ENCODE results near the gene TRIM56.
"Not testable (repeated sequence)": the region's sequence is repeated elsewhere in the genome, so short reads cannot be mapped to it uniquely, and the experiment has no call there.

Gene TRIM56

GRCh38 chr7:101129603-101130117, 44.4 kb downstream of the TRIM56 start:
- Histone ChIP-seq H3K9ac (ENCODE audit: insufficient read length) (no peak overlapping the region), H3K9me3 (ENCODE audit: low read depth, low read length) (no peaks in the 10 kb centered on the region), H3K4me3 (no peak overlapping the region), H3K27ac (no peak overlapping the region), H3K36me3 (ENCODE audit: insufficient read depth, low read length) (no peaks in the 10 kb centered on the region)
- DNase-seq (ENCODE audit: low read depth, low spot score): no peak
- no peak for TF ChIP-seq POLR2AphosphoS5 (IDR thresholded peaks at IDR 0.05; ENCODE audit: borderline replicate concordance, low read depth, low read length)
- TF ChIP-seq EZH2 (IDR thresholded peaks at IDR 0.05): no peak
- no peak for TF ChIP-seq FOXP2 (optimal IDR thresholded peaks at IDR 0.05; ENCODE audit: control extremely low read depth, extremely low read length, insufficient read depth)

DNA sequence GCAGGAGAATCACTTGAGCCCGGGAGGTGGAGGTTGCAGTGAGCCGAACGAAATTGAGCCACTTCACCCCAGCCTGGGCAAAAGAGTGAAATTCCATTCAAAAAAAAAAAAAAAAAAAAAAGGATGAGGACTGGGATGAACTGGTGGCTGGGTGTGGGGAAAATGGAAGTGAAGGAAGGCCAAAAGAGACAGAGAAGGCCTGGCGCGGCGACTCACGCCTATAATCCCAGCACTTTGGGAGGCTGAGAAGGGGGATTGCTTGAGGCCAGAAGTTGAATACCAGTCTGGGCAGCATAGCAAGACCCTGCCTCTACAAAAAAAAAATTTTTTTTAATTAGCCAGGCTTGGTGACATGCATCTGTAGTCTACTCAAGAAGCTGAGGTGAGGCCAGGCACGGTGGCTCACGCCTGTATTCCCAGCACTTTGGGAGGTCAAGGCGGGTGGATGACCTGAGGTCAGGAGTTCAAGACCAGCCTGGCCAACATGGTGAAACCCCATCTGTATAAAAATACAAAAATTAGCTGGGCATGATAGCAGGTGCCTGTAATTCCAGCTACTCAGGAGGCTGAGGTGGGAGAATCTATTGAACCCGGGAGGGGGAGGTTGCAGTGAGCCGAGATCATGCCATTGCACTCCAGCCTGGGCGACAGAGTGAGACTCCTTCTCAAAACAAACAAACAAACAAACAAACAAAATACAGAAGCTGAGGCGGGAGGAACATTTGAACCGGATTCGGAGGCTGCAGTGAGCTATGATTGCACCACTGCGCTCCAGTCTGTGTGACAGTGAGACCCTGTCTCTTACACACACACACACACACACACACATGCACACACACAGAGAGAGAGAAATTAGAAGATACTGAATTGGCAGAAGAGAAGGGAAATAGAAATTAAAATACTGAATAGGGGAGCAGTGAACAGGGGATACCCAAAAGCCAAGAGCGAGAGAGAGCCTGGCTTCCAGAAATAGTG, 47.6 kb downstream of the TRIM56 start:
- not testable (repeated sequence) for H3K9ac ChIP-seq (ENCODE audit: insufficient read length); H3K9me3 ChIP-seq (ENCODE audit: low read depth, low read length); H3K4me3 ChIP-seq; DNase-seq (ENCODE audit: low read depth, low spot score); H3K27ac ChIP-seq; H3K36me3 ChIP-seq (ENCODE audit: insufficient read depth, low read length)

GRCh38 chr7:101133621-101134398, 48.5 kb downstream of the TRIM56 start:
- no peaks in the 10 kb centered on the region for H3K9me3 ChIP-seq (ENCODE audit: low read depth, low read length)
- H3K27ac ChIP-seq: peak overlapping the region; percentile 46; the same call in 1 of the 2 replicates
- DNase-seq (ENCODE audit: low read depth, low spot score): no peak
- TF ChIP-seq EZH2 (IDR thresholded peaks at IDR 0.05) (no peak), FOXP2 (optimal IDR thresholded peaks at IDR 0.05; ENCODE audit: control extremely low read depth, extremely low read length, insufficient read depth) (no peak), POLR2AphosphoS5 (IDR thresholded peaks at IDR 0.05; ENCODE audit: borderline replicate concordance, low read depth, low read length) (no peak)
- H3K4me3 ChIP-seq: peak overlapping the region; percentile 38
- no peaks in the 10 kb centered on the region for H3K36me3 ChIP-seq (ENCODE audit: insufficient read depth, low read length)
- H3K9ac ChIP-seq (ENCODE audit: insufficient read length): no peak overlapping the region

GRCh38 chr7:101134399-101134980, 49.2 kb downstream of the TRIM56 start:
- peak overlapping the region; percentile 38 for H3K4me3 ChIP-seq
- peak; percentile 35 for DNase-seq (ENCODE audit: low read depth, low spot score)
- H3K36me3 ChIP-seq (ENCODE audit: insufficient read depth, low read length): no peaks in the 10 kb centered on the region
- TF ChIP-seq FOXP2 (optimal IDR thresholded peaks at IDR 0.05; ENCODE audit: control extremely low read depth, extremely low read length, insufficient read depth) (no peak), EZH2 (IDR thresholded peaks at IDR 0.05) (no peak), POLR2AphosphoS5 (IDR thresholded peaks at IDR 0.05; ENCODE audit: borderline replicate concordance, low read depth, low read length) (no peak)
- no peak overlapping the region for H3K9ac ChIP-seq (ENCODE audit: insufficient read length)
- peak overlapping the region; percentile 46; the same call in 1 of the 2 replicates for H3K27ac ChIP-seq
- no peaks in the 10 kb centered on the region for H3K9me3 ChIP-seq (ENCODE audit: low read depth, low read length)

GRCh38 chr7:101137651-101138212, 52.5 kb downstream of the TRIM56 start:
- DNase-seq (ENCODE audit: low read depth, low spot score): no peak
- Histone ChIP-seq H3K9ac (ENCODE audit: insufficient read length) (no peak overlapping the region), H3K9me3 (ENCODE audit: low read depth, low read length) (no peaks in the 10 kb centered on the region), H3K4me3 (no peak overlapping the region), H3K27ac (no peak overlapping the region), H3K36me3 (ENCODE audit: insufficient read depth, low read length) (no peaks in the 10 kb centered on the region)
- TF ChIP-seq FOXP2 (optimal IDR thresholded peaks at IDR 0.05; ENCODE audit: control extremely low read depth, extremely low read length, insufficient read depth): no peak
- no peak for TF ChIP-seq POLR2AphosphoS5 (IDR thresholded peaks at IDR 0.05; ENCODE audit: borderline replicate concordance, low read depth, low read length)
- TF ChIP-seq EZH2 (IDR thresholded peaks at IDR 0.05): no peak

DNA sequence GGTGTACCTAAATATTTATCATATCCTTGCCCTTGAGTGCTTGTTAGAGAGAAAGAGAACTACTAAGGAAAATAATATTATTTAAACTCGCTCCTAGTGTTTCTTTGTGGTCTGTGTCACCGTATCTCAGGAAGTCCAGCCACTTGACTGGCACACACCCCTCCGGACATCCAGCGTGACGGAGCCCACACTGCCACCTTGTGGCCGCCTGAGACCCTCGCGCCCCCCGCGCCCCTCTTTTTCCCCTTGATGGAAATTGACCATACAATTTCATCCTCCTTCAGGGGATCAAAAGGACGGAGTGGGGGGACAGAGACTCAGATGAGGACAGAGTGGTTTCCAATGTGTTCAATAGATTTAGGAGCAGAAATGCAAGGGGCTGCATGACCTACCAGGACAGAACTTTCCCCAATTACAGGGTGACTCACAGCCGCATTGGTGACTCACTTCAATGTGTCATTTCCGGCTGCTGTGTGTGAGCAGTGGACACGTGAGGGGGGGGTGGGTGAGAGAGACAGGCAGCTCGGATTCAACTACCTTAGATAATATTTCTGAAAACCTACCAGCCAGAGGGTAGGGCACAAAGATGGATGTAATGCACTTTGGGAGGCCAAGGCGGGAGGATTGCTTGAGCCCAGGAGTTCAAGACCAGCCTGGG, 53.1 kb downstream of the TRIM56 start:
- no peak for DNase-seq (ENCODE audit: low read depth, low spot score)
- H3K36me3 ChIP-seq (ENCODE audit: insufficient read depth, low read length): no peaks in the 10 kb centered on the region
- no peak overlapping the region for H3K4me3 ChIP-seq
- H3K9me3 ChIP-seq (ENCODE audit: low read depth, low read length): no peaks in the 10 kb centered on the region
- no peak for TF ChIP-seq POLR2AphosphoS5 (IDR thresholded peaks at IDR 0.05; ENCODE audit: borderline replicate concordance, low read depth, low read length)
- TF ChIP-seq EZH2 (IDR thresholded peaks at IDR 0.05): no peak
- no peak for TF ChIP-seq FOXP2 (optimal IDR thresholded peaks at IDR 0.05; ENCODE audit: control extremely low read depth, extremely low read length, insufficient read depth)
- no peak overlapping the region for H3K9ac ChIP-seq (ENCODE audit: insufficient read length)
- H3K27ac ChIP-seq: no peak overlapping the region

DNA sequence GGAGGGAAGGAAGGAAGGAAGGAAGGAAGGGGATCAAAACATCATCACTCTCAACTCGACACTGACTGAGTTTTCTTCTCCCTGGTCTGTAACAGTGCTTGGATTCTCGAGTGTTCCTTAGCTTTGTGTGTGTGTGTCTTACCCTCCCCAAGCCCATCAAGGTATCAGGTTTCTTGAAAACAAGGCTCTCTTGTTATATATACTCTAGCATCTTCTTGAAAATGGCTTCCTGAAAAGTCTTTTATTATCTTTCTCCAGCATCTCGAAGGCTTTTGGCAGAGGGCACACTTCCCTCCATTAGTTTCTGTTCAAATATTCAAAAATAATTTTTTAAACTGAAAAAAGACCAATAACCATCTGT, 55.0 kb downstream of the TRIM56 start:
- Histone ChIP-seq H3K9ac (ENCODE audit: insufficient read length) (no peak overlapping the region), H3K4me3 (no peak overlapping the region), H3K9me3 (ENCODE audit: low read depth, low read length) (no peaks in the 10 kb centered on the region), H3K27ac (no peak overlapping the region), H3K36me3 (ENCODE audit: insufficient read depth, low read length) (no peaks in the 10 kb centered on the region)
- no peak for DNase-seq (ENCODE audit: low read depth, low spot score)
- no peak for TF ChIP-seq POLR2AphosphoS5 (IDR thresholded peaks at IDR 0.05; ENCODE audit: borderline replicate concordance, low read depth, low read length)
- TF ChIP-seq FOXP2 (optimal IDR thresholded peaks at IDR 0.05; ENCODE audit: control extremely low read depth, extremely low read length, insufficient read depth): no peak
